ENCODE measurements around the gene RNASE11. TPM values are rescaled to one million over a fixed set of nuclear protein-coding genes. Genes with fewer than 3 reads are reported as not detected.
"Not testable (repeated sequence)": the region's sequence is repeated elsewhere in the genome, so short reads cannot be mapped to it uniquely, and the experiment has no call there.

The RNASE11 gene
- polyA plus RNA-seq, 1 experiment, result not detected

GRCh38 chr14:20626274-20626673 lies 38.5 kb upstream of the RNASE11 start:
- ChIA-PET CTCF (interaction anchor here (1.3 kb wide), 1 partner anchor 344 kb away, joined by 3 read pairs; no protein-coding TSS in a partner anchor), POLR2A (no interaction called here)
- DNase-seq (ENCODE audit: low read depth, low spot score), result no peak
- TF ChIP-seq, protein P1, sequence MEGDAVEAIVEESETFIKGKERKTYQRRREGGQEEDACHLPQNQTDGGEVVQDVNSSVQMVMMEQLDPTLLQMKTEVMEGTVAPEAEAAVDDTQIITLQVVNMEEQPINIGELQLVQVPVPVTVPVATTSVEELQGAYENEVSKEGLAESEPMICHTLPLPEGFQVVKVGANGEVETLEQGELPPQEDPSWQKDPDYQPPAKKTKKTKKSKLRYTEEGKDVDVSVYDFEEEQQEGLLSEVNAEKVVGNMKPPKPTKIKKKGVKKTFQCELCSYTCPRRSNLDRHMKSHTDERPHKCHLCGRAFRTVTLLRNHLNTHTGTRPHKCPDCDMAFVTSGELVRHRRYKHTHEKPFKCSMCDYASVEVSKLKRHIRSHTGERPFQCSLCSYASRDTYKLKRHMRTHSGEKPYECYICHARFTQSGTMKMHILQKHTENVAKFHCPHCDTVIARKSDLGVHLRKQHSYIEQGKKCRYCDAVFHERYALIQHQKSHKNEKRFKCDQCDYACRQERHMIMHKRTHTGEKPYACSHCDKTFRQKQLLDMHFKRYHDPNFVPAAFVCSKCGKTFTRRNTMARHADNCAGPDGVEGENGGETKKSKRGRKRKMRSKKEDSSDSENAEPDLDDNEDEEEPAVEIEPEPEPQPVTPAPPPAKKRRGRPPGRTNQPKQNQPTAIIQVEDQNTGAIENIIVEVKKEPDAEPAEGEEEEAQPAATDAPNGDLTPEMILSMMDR (IDR thresholded peaks at IDR 0.05; ENCODE audit: low read depth, low read length), result no peak
- Histone ChIP-seq H3K27ac (ENCODE audit: low read depth, low read length) (no peak overlapping the region), H3K4me3 (ENCODE audit: low read depth, low read length) (peak overlapping the region; percentile 42), H3K27me3 (ENCODE audit: control insufficient read depth, insufficient read depth, low read length) (peaks cover 13% of the 10 kb centered on the region), H3K9me3 (ENCODE audit: control insufficient read depth, insufficient read depth, low read length) (no peaks in the 10 kb centered on the region)

- CTCF ChIA-PET, result no interaction called here
- Histone ChIP-seq H3K27ac (ENCODE audit: low read depth, low read length) (no peak overlapping the region), H3K4me3 (ENCODE audit: low read depth, low read length) (peak overlapping the region; percentile 59), H3K9me3 (ENCODE audit: control insufficient read depth, insufficient read depth, low read length) (no peaks in the 10 kb centered on the region), H3K27me3 (ENCODE audit: control insufficient read depth, insufficient read depth, low read length) (peaks cover 13% of the 10 kb centered on the region)
- no peak for DNase-seq (ENCODE audit: low read depth, low spot score)
- POLR2A ChIA-PET, result no interaction called here
- TF ChIP-seq, protein P1 (IDR thresholded peaks at IDR 0.05; ENCODE audit: low read depth, low read length), result no peak
These were observed 36.8 kb upstream of the RNASE11 start for GRCh38 chr14:20624495-20625070.

DNA sequence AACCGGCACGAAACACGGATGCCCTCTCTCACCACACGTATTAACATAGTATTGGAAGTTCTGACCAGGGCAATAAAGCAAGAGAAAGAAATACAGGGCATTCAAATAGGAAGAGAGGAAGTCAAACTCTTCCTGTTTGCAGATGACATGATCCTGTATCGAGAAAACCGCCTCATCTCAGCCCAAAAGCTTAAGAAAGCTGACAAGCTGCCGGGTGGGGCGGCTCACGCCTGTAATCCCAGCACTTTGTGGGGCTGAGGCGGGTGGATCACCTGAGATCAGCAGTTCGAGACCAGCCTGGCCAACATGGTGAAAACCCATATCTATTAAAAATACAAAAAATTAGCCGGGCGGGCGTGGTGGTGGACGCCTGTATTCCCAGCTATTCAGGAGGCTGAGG lies 36.0 kb upstream of the RNASE11 start:
- Histone ChIP-seq H3K27me3 (ENCODE audit: control insufficient read depth, insufficient read depth, low read length) (peaks cover 13% of the 10 kb centered on the region), H3K4me3 (ENCODE audit: low read depth, low read length) (no peak overlapping the region), H3K9me3 (ENCODE audit: control insufficient read depth, insufficient read depth, low read length) (no peaks in the 10 kb centered on the region), H3K27ac (ENCODE audit: low read depth, low read length) (no peak overlapping the region)
- CTCF ChIA-PET, result no interaction called here
- POLR2A ChIA-PET, result no interaction called here
- TF ChIP-seq, protein P1 (IDR thresholded peaks at IDR 0.05; ENCODE audit: low read depth, low read length), result no peak
- DNase-seq (ENCODE audit: low read depth, low spot score), result no peak

DNA sequence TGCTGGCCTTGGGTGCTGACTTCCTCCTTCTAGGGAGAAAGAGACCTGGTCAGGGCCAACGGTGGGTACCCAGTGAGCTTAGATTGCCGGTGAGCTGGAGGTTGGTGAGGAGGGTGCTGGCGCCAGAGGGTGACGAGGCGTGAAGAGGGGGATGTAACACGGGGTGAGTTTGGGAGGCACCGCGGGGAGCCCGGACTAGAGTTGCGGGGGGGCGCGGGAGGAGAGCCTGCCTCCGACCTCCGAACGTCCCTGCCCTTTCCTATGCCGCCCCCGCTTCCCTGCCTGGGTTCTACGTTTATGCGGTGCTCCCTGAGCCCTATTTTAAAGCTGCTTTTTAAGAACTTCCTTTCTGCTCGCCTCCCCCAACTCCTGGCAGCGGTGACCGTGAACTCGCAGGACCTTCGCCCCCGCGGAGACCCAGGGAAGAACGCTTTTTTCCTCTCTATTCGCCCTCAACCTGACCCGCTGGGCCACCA lies 35.1 kb upstream of the RNASE11 start:
- ChIA-PET POLR2A (no interaction called here), CTCF (interaction anchor here (0.8 to 1.0 kb wide), 3 partner anchors 10 to 348 kb away, joined by 3 read pairs; no protein-coding TSS in a partner anchor)
- Histone ChIP-seq H3K9me3 (ENCODE audit: control insufficient read depth, insufficient read depth, low read length) (no peaks in the 10 kb centered on the region), H3K4me3 (ENCODE audit: low read depth, low read length) (0 out of 2 replicates have a peak overlapping the region, but pooled peaks have one; percentile 13), H3K27ac (ENCODE audit: low read depth, low read length) (no peak overlapping the region), H3K27me3 (ENCODE audit: control insufficient read depth, insufficient read depth, low read length) (peaks cover 9% of the 10 kb centered on the region)
- no peak for DNase-seq (ENCODE audit: low read depth, low spot score)
- TF ChIP-seq, protein P1 (IDR thresholded peaks at IDR 0.05; ENCODE audit: low read depth, low read length), result no peak

DNA sequence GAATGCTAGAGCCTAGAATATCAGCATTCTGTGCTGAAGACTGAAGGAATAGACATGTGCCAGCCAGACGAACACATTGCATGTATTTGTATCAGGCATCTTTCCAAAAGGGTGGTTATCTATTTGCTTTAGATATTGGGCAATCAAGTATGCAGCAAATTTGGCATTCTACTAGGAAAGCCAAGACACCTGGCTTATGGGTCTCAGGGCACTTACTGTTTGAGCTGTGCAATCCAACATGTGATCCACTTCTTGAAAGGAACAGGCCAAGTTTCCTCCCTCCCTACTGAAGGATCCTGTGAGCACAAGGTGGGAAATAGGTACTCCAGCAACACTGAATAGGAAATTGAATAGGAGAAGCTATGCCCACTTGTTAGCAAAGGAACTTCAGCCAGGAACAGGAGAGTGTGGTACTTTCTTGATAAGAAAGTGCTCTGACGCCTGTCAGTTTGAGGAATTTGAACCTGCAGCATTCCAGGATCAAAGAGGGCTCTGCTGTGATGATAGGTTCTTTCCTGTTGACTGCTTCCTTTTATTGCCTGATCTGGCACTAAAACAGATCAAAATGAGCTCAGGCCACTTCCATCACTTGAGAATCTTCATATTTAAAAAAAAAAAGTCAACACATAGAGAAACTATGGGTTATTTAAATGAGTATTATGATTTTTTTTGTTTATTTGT lies 33.1 kb upstream of the RNASE11 start:
- Histone ChIP-seq H3K4me3 (ENCODE audit: low read depth, low read length) (no peak overlapping the region), H3K9me3 (ENCODE audit: control insufficient read depth, insufficient read depth, low read length) (no peaks in the 10 kb centered on the region), H3K27me3 (ENCODE audit: control insufficient read depth, insufficient read depth, low read length) (peaks cover 3% of the 10 kb centered on the region), H3K27ac (ENCODE audit: low read depth, low read length) (no peak overlapping the region)
- CTCF ChIA-PET, result no interaction called here
- TF ChIP-seq, protein P1 (IDR thresholded peaks at IDR 0.05; ENCODE audit: low read depth, low read length), result no peak
- no peak for DNase-seq (ENCODE audit: low read depth, low spot score)
- POLR2A ChIA-PET, result no interaction called here

DNA sequence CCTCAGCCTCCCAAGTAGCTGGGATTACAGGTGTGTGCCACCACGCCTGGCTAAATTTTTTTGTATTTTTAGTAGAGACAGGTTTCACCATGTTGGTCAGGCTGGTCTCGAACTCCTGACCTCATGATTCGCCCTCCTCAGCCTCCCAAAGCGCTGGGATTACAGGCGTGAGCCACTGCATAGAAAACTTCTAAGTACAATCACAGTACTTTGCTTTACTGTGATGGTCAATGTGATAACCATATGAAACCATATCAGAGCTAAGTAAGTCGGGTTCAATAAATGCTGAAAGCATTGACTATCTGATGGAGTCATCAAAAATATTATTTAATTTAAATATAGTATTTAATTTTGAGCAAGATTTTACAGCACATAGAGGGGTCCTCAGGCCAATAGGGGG lies 31.9 kb upstream of the RNASE11 start:
- CTCF ChIA-PET, result interaction anchor here (0.6 kb wide), 1 partner anchor 890 kb away, joined by 5 read pairs; no protein-coding TSS in a partner anchor
- not testable (repeated sequence) for H3K4me3 ChIP-seq (ENCODE audit: low read depth, low read length); H3K9me3 ChIP-seq (ENCODE audit: control insufficient read depth, insufficient read depth, low read length)

More for the DNA sequence above, 31.9 kb upstream of the RNASE11 start:
- H3K27ac ChIP-seq (ENCODE audit: low read depth, low read length); DNase-seq (ENCODE audit: low read depth, low spot score); H3K27me3 ChIP-seq (ENCODE audit: control insufficient read depth, insufficient read depth, low read length); POLR2A ChIA-PET: not testable (repeated sequence)

Measured in AG04450 (cell line).